ENCODE results near the gene GSTO1. TPM values are rescaled to one million over a fixed set of nuclear protein-coding genes. Genes with fewer than 3 reads are reported as not detected.

The GSTO1 gene
- polyA plus RNA-seq, 1 donor (not counting 4 experiments of a cell fraction or from before 2014, with no cell fraction given): 338 TPM

- H4K20me1 ChIP-seq (ENCODE audit: control insufficient read depth, extremely low read depth, insufficient read depth, low read length): peaks cover 12% of the 10 kb centered on the region
- no peak overlapping the region for H3K9ac ChIP-seq (ENCODE audit: control insufficient read depth, extremely low read depth, insufficient read depth, low read length)
- no peaks in the 10 kb centered on the region for H3K9me3 ChIP-seq (ENCODE audit: control insufficient read depth, low read depth, low read length)
- H3K4me2 ChIP-seq (ENCODE audit: control insufficient read depth, extremely low read depth, insufficient read depth, low read depth, low read length): no peak overlapping the region
- H3K4me1 ChIP-seq (ENCODE audit: control insufficient read depth, extremely low read depth, insufficient read depth, low read length): peaks cover 32% of the 10 kb centered on the region
- H3K9me1 ChIP-seq (ENCODE audit: control insufficient read depth, extremely low read depth, insufficient read depth, low read length): peaks cover 3% of the 10 kb centered on the region
- DNase-seq (ENCODE audit: low read depth, low spot score) (no peak), FAIRE-seq (no peak)
- H2AFZ ChIP-seq (ENCODE audit: control insufficient read depth, low read length): no peak overlapping the region
- H3K79me2 ChIP-seq (ENCODE audit: control insufficient read depth, insufficient read depth, low read length): peaks cover 69% of the 10 kb centered on the region
- no peak overlapping the region for H3K4me3 ChIP-seq (ENCODE audit: control insufficient read depth in 2 of 3, extremely low read depth in 1 of 3, insufficient read depth in 2 of 3, low read depth in 1 of 3, low read length in 3 of 3)
- H3K27ac ChIP-seq (ENCODE audit: control insufficient read depth, insufficient read depth, low read length): no peak overlapping the region
- H3K27me3 ChIP-seq (ENCODE audit: control insufficient read depth, extremely low read depth, insufficient read depth, low read length): no peaks in the 10 kb centered on the region
- dilution Hi-C loops (cut with MboI; ENCODE audit: extremely low pct_ligation_motif_present, low sequenced_read_pairs): no loop called here
- TF ChIP-seq EZH2 (IDR thresholded peaks at IDR 0.05; ENCODE audit: low read length) (no peak), CTCF (optimal IDR thresholded peaks at IDR 0.05 in 1 of 3, IDR thresholded peaks at IDR 0.05 in 1 of 3, conservative IDR thresholded peaks at IDR 0.05 in 1 of 3; ENCODE audit: extremely low read depth in 1 of 3, insufficient read depth in 2 of 3, low read length in 3 of 3) (no peak)
- peaks cover 21 to 34% of the 10 kb centered on the region in 2 experiments for H3K36me3 ChIP-seq (ENCODE audit: control insufficient read depth in 2 of 2, extremely low read depth in 1 of 2, insufficient read depth in 2 of 2, low read length in 2 of 2)
Measured at GRCh38 chr10:104314591-104315485, 60.1 kb downstream of the GSTO1 start.

- Histone ChIP-seq H4K20me1 (ENCODE audit: control insufficient read depth, extremely low read depth, insufficient read depth, low read length) (peaks cover 12% of the 10 kb centered on the region), H3K9me3 (ENCODE audit: control insufficient read depth, low read depth, low read length) (no peaks in the 10 kb centered on the region)
Measured at GRCh38 chr10:104315486-104315921, 60.8 kb downstream of the GSTO1 start.

More at GRCh38 chr10:104315486-104315921, 60.8 kb downstream of the GSTO1 start:
- DNase-seq (ENCODE audit: low read depth, low spot score): no peak
- no peak overlapping the region for H3K27ac ChIP-seq (ENCODE audit: control insufficient read depth, insufficient read depth, low read length)
- peaks cover 75% of the 10 kb centered on the region for H3K79me2 ChIP-seq (ENCODE audit: control insufficient read depth, insufficient read depth, low read length)
- peaks cover 21 to 29% of the 10 kb centered on the region in 2 experiments for H3K36me3 ChIP-seq (ENCODE audit: control insufficient read depth in 2 of 2, extremely low read depth in 1 of 2, insufficient read depth in 2 of 2, low read length in 2 of 2)
- H3K9me1 ChIP-seq (ENCODE audit: control insufficient read depth, extremely low read depth, insufficient read depth, low read length): peaks cover 3% of the 10 kb centered on the region
- H3K27me3 ChIP-seq (ENCODE audit: control insufficient read depth, extremely low read depth, insufficient read depth, low read length): no peaks in the 10 kb centered on the region
- no peak overlapping the region for H3K4me2 ChIP-seq (ENCODE audit: control insufficient read depth, extremely low read depth, insufficient read depth, low read depth, low read length)
- H2AFZ ChIP-seq (ENCODE audit: control insufficient read depth, low read length): no peak overlapping the region
- TF ChIP-seq CTCF (optimal IDR thresholded peaks at IDR 0.05 in 1 of 3, IDR thresholded peaks at IDR 0.05 in 1 of 3, conservative IDR thresholded peaks at IDR 0.05 in 1 of 3; ENCODE audit: extremely low read depth in 1 of 3, insufficient read depth in 2 of 3, low read length in 3 of 3): no peak
- no peak for TF ChIP-seq EZH2 (IDR thresholded peaks at IDR 0.05; ENCODE audit: low read length)
- no peak for FAIRE-seq
- dilution Hi-C loops (cut with MboI; ENCODE audit: extremely low pct_ligation_motif_present, low sequenced_read_pairs): no loop called here
- H3K4me3 ChIP-seq (ENCODE audit: control insufficient read depth in 2 of 3, extremely low read depth in 1 of 3, insufficient read depth in 2 of 3, low read depth in 1 of 3, low read length in 3 of 3): no peak overlapping the region
- peaks cover 38% of the 10 kb centered on the region for H3K4me1 ChIP-seq (ENCODE audit: control insufficient read depth, extremely low read depth, insufficient read depth, low read length)
- no peak overlapping the region for H3K9ac ChIP-seq (ENCODE audit: control insufficient read depth, extremely low read depth, insufficient read depth, low read length)
